Breast epithelium (tissue), 4 donors: ENCODE results near the gene ATXN1. TPM values are rescaled to one million over a fixed set of nuclear protein-coding genes. Genes with fewer than 3 reads are reported as not detected.

Source experiments
- DNase-seq, 2 donors: peaks; one replicate each; pipeline ENCODE4 v3.0.0-alpha.2; 2019; ENCODE audit warnings: low spot score in 2 of 2
- H3K27ac ChIP-seq, 2 donors: fragments of 200-600 bp; sonication (generic) in 1 of 2; one replicate each; pipeline ENCODE4 v1.5.1; 2016 to 2019; ENCODE audit warnings: mild to moderate bottlenecking in 1 of 2
- H3K27me3 ChIP-seq, 2 donors: fragments of 200-600 bp; sonication (generic) in 1 of 2; one replicate each; pipeline versions ENCODE4 v1.5.1 to v1.6.0; 2017 to 2019; ENCODE audit warnings: control low read depth in 1 of 2, mild to moderate bottlenecking in 1 of 2
- H3K36me3 ChIP-seq: fragments of 200-600 bp; one replicate; pipeline ENCODE4 v1.5.1; 2019
- H3K4me1 ChIP-seq, 2 donors: fragments of 200-600 bp; sonication (generic); one replicate each; pipeline ENCODE4 v1.5.1; 2016 to 2019; ENCODE audit warnings: control low read depth in 1 of 2
- H3K4me3 ChIP-seq, 3 donors: fragments of 200-600 bp; sonication (generic); 1 replicate in 2 of 3; 2 replicates in 1 of 3; pipeline ENCODE4 v1.5.1; 2016 to 2019; ENCODE audit warnings: mild to moderate bottlenecking in 3 of 3, moderate library complexity in 2 of 3
- H3K9me3 ChIP-seq, 2 donors: fragments of 200-600 bp; sonication (generic) in 1 of 2; one replicate each; pipeline ENCODE4 v1.5.1; 2016 to 2019; ENCODE audit warnings: control low read depth in 1 of 2
- CTCF ChIP-seq, 3 donors: fragments of 450-650 bp; IDR thresholded peaks; one replicate each; pipeline ENCODE4 v1.5.1; 2016 to 2017; ENCODE audit warnings: antibody characterized with exemption in 3 of 3, mild to moderate bottlenecking in 3 of 3, moderate library complexity in 3 of 3
- POLR2A ChIP-seq: fragments of 450-650 bp; IDR thresholded peaks from one replicate; pipeline ENCODE4 v1.6.1; 2016; ENCODE audit warnings: antibody characterized with exemption, mild to moderate bottlenecking, moderate library complexity
- POLR2AphosphoS5 ChIP-seq, 3 donors: sonication (generic); formaldehyde crosslinking; IDR thresholded peaks; one replicate each; pipeline ENCODE4 v1.6.1; 2017; ENCODE audit warnings: antibody characterized with exemption in 3 of 3
- intact Hi-C: fragments of 100-400 bp; cut with DNase I; formaldehyde crosslinking; loops from one replicate; pipeline ENCODE4 v1.15.1; 2023; ENCODE audit warnings: low total_unique reads
- total RNA-seq, 3 donors: library from RNA; depleted of rRNA; stranded (reverse); fragments of >200 nt; gene quantifications; one replicate each; pipeline ENCODE4 v1.1.0, GENCODE V29; 2016

Gene ATXN1
- total RNA-seq, 3 donors from 2014 or later, result 26.7 to 63.2 (median 37.4) TPM

DNA sequence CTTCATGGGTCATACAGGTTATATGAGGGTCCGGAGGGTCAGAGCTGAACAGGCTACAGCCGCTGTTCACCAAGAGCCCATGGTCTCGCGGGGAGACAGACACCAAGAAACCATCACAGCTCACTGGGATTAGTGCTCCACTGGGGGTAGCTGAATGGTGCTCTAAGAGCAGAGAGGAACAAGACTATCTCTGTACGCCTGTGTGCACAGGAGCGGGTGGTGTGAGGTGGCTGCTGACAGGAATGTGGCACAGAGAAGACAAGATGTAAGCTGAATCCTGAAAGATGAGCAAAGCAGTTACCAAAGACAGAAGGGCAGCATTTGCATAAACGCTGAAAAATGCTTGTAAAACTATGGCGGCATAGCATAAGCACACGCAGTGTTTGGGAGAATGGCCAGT, 383.8 kb downstream of the ATXN1 start:
- intact Hi-C loops, result no loop called here
- no peak overlapping the region for H3K27ac ChIP-seq
- H3K4me1 ChIP-seq, result no peaks in the 10 kb centered on the region
- H3K4me3 ChIP-seq, result no peak overlapping the region
- no peak for DNase-seq
- H3K36me3 ChIP-seq, result no peaks in the 10 kb centered on the region
- H3K27me3 ChIP-seq, result no peaks in the 10 kb centered on the region
- TF ChIP-seq POLR2A, result no peak
- TF ChIP-seq CTCF (IDR thresholded peaks at IDR 0.05), result no peak
- TF ChIP-seq POLR2AphosphoS5 (IDR thresholded peaks at IDR 0.05), result no peak
- H3K9me3 ChIP-seq, result no peaks in the 10 kb centered on the region

DNA sequence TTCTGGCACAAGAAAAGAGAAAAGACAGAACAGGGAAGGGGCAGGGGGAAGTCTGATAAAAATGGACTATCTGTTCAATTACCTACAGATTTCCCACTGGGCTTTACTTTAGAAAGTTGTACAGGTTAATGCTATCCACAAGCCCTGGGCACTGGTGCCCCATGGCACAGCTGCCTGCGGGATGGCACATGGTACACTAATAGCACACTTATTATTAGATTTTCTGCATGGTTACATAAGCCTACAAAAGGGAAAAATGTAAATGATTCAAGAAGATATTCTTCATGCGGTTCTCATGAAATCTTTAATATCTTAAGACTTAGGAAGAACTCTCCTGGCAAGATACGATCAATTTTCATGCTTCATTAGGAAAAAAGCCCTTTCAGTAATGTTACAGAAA, 385.4 kb downstream of the ATXN1 start:
- Histone ChIP-seq H3K36me3 (no peaks in the 10 kb centered on the region), H3K4me1 (no peaks in the 10 kb centered on the region), H3K9me3 (no peaks in the 10 kb centered on the region), H3K27me3 (no peaks in the 10 kb centered on the region), H3K4me3 (no peak overlapping the region), H3K27ac (no peak overlapping the region)
- DNase-seq, result no peak
- no peak for TF ChIP-seq POLR2AphosphoS5 (IDR thresholded peaks at IDR 0.05)
- TF ChIP-seq POLR2A, result no peak
- TF ChIP-seq CTCF (IDR thresholded peaks at IDR 0.05), result no peak
- intact Hi-C loops, result no loop called here

GRCh38 chr6:16375206-16375605, 386.1 kb downstream of the ATXN1 start:
- intact Hi-C loops, result no loop called here
- Histone ChIP-seq H3K27me3 (no peaks in the 10 kb centered on the region), H3K27ac (no peak overlapping the region), H3K9me3 (no peaks in the 10 kb centered on the region), H3K36me3 (no peaks in the 10 kb centered on the region), H3K4me1 (no peaks in the 10 kb centered on the region), H3K4me3 (no peak overlapping the region)
- no peak for DNase-seq
- TF ChIP-seq POLR2AphosphoS5 (IDR thresholded peaks at IDR 0.05), result no peak
- no peak for TF ChIP-seq CTCF (IDR thresholded peaks at IDR 0.05)
- TF ChIP-seq POLR2A, result no peak

DNA sequence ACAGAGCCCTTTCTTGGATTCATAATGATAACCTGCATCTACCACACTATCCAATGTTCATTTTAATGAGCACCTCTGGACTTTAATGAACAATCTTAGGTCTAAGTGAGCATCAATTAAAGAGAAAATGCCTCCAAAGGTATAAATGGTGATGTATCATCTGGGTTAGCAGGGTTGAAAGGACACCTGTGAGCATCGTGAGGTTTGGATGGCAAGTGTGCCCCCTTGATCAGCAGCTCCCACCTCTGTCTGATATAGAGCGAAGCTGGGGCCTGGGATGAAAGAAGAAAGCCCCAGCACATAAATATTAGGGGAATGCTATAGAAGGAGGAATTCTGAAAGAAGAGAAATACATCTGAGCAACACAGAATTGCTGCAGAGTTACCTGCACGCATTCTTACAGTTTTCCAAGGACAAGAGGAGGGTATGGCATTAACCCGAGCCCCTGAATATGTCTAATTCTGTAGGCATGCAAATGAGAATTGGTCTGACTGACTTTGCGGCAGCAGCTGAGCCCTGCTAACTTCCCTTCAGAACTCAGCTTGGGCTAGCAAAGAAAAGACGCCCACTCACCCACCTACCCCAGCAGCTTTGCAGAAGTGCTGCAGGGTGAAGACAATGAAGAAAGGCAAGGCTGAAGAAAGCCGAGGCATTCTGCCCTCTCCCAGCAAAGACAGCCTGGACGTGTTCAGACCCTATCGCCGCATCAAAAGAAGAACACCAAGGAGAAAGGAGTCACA, 386.6 kb downstream of the ATXN1 start:
- Histone ChIP-seq H3K9me3 (no peaks in the 10 kb centered on the region), H3K27me3 (no peaks in the 10 kb centered on the region), H3K4me3 (no peak overlapping the region), H3K36me3 (no peaks in the 10 kb centered on the region), H3K27ac (no peak overlapping the region), H3K4me1 (no peaks in the 10 kb centered on the region)
- intact Hi-C loops, result no loop called here
- no peak for TF ChIP-seq POLR2AphosphoS5 (IDR thresholded peaks at IDR 0.05)
- TF ChIP-seq CTCF (IDR thresholded peaks at IDR 0.05), result no peak
- no peak for TF ChIP-seq POLR2A
- DNase-seq, result no peak

GRCh38 chr6:16374016-16374415, 387.2 kb downstream of the ATXN1 start:
- TF ChIP-seq POLR2AphosphoS5 (IDR thresholded peaks at IDR 0.05) (no peak), CTCF (IDR thresholded peaks at IDR 0.05) (no peak), POLR2A (no peak)
- no peak for DNase-seq
- Histone ChIP-seq H3K27ac (no peak overlapping the region), H3K4me1 (no peaks in the 10 kb centered on the region), H3K27me3 (no peaks in the 10 kb centered on the region), H3K9me3 (no peaks in the 10 kb centered on the region), H3K36me3 (no peaks in the 10 kb centered on the region), H3K4me3 (no peak overlapping the region)
- intact Hi-C loops, result no loop called here
